Measurements from ENCODE around the gene ZNF141. TPM values are rescaled to one million over a fixed set of nuclear protein-coding genes. Genes with fewer than 3 reads are reported as not detected.

The ZNF141 gene
- total RNA-seq, 1 experiment from 2014 or later: 43.6 TPM

DNA sequence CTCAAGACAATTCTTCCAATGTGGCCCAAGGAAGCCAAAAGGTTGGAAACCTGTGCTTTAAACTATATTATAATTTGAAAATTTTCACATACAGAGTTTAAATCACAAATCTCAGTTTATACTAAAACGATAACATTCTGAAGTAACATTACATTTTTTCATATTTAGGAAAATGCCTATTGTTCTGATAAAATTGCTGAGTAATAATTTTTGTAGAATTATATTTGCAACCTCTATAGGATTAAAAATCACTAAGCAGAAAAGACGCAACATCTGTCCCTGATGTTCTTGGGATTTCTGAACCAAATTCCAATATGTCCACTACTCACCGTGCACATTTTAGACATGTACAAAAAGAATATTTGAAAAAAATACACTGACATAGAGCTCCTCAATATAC lies 42.9 kb upstream of the ZNF141 start:
- Mint-ChIP-seq H3K27me3 (ENCODE audit: low read depth) (no peaks in the 10 kb centered on the region), H3K27ac (no peak overlapping the region), H3K4me3 (no peak overlapping the region), H3K9me3 (no peaks in the 10 kb centered on the region), H3K4me1 (peaks cover 35% of the 10 kb centered on the region), H3K36me3 (peaks cover 11% of the 10 kb centered on the region)
- ATAC-seq (no peak), DNase-seq (ENCODE audit: low spot score) (no peak)
- TF ChIP-seq, protein P1, sequence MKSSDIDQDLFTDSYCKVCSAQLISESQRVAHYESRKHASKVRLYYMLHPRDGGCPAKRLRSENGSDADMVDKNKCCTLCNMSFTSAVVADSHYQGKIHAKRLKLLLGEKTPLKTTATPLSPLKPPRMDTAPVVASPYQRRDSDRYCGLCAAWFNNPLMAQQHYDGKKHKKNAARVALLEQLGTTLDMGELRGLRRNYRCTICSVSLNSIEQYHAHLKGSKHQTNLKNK (CRISPR knock-in tag; IDR thresholded peaks at IDR 0.05): no peak
- TF ChIP-seq TEAD1 (CRISPR knock-in tag; IDR thresholded peaks at IDR 0.05) (no peak), GABPB1 (CRISPR knock-in tag; IDR thresholded peaks at IDR 0.05) (no peak), CREM (CRISPR knock-in tag; IDR thresholded peaks at IDR 0.05) (no peak), JUN (CRISPR knock-in tag; IDR thresholded peaks at IDR 0.05) (no peak)
- TF ChIP-seq, protein P2, sequence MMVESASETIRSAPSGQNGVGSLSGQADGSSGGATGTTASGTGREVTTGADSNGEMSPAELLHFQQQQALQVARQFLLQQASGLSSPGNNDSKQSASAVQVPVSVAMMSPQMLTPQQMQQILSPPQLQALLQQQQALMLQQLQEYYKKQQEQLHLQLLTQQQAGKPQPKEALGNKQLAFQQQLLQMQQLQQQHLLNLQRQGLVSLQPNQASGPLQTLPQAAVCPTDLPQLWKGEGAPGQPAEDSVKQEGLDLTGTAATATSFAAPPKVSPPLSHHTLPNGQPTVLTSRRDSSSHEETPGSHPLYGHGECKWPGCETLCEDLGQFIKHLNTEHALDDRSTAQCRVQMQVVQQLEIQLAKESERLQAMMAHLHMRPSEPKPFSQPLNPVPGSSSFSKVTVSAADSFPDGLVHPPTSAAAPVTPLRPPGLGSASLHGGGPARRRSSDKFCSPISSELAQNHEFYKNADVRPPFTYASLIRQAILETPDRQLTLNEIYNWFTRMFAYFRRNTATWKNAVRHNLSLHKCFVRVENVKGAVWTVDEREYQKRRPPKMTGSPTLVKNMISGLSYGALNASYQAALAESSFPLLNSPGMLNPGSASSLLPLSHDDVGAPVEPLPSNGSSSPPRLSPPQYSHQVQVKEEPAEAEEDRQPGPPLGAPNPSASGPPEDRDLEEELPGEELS (CRISPR knock-in tag; IDR thresholded peaks at IDR 0.05): no peak
- TF ChIP-seq, protein P3, sequence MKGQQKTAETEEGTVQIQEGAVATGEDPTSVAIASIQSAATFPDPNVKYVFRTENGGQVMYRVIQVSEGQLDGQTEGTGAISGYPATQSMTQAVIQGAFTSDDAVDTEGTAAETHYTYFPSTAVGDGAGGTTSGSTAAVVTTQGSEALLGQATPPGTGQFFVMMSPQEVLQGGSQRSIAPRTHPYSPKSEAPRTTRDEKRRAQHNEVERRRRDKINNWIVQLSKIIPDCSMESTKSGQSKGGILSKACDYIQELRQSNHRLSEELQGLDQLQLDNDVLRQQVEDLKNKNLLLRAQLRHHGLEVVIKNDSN (CRISPR knock-in tag; IDR thresholded peaks at IDR 0.05): no peak
- TF ChIP-seq, protein P4, sequence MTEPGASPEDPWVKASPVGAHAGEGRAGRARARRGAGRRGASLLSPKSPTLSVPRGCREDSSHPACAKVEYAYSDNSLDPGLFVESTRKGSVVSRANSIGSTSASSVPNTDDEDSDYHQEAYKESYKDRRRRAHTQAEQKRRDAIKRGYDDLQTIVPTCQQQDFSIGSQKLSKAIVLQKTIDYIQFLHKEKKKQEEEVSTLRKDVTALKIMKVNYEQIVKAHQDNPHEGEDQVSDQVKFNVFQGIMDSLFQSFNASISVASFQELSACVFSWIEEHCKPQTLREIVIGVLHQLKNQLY (CRISPR knock-in tag; IDR thresholded peaks at IDR 0.05): no peak
- ChIA-PET CTCF (interaction anchor here (0.6 kb wide), 1 partner anchor 18 kb away, joined by 3 read pairs; no protein-coding TSS in a partner anchor), POLR2A (interaction anchor here (1.3 kb wide), 1 partner anchor 10 kb away, joined by 3 read pairs; the partner anchor contains the start of gene ZNF732)

DNA sequence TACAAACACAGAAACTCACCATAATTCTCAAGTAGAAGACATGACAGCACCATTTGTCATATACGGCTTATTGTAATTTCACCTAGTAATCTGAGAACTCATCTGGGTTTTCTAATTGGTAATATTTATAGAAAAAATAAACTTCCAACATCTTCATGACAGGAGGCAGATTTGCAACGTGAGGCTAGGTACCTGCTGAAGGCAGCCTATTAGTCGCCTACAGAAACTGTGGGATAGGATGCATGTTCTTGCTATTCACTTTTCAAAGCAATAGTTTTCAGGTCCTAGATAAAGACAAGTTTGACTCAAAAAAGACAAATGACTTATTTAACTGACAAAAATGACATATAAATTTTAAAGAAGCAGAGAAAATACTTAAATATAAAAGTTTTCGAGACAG lies 35.2 kb upstream of the ZNF141 start:
- POLR2A ChIA-PET: no interaction called here
- no peaks in the 10 kb centered on the region; the same call in 1 of the 2 replicates for H3K27me3 Mint-ChIP-seq (ENCODE audit: low read depth)
- H3K36me3 Mint-ChIP-seq: peaks cover 21% of the 10 kb centered on the region
- peaks cover 36% of the 10 kb centered on the region for H3K4me1 Mint-ChIP-seq
- H3K9me3 Mint-ChIP-seq: no peaks in the 10 kb centered on the region; the same call in 1 of the 2 replicates
- DNase-seq (ENCODE audit: low spot score) (no peak), ATAC-seq (no peak)
- no peak overlapping the region for H3K27ac Mint-ChIP-seq
- H3K4me3 Mint-ChIP-seq: no peak overlapping the region; the same call in 1 of the 2 replicates
- CTCF ChIA-PET: no interaction called here
- TF ChIP-seq SOX15 (CRISPR knock-in tag; IDR thresholded peaks at IDR 0.05): no peak
- TF ChIP-seq, protein P5, sequence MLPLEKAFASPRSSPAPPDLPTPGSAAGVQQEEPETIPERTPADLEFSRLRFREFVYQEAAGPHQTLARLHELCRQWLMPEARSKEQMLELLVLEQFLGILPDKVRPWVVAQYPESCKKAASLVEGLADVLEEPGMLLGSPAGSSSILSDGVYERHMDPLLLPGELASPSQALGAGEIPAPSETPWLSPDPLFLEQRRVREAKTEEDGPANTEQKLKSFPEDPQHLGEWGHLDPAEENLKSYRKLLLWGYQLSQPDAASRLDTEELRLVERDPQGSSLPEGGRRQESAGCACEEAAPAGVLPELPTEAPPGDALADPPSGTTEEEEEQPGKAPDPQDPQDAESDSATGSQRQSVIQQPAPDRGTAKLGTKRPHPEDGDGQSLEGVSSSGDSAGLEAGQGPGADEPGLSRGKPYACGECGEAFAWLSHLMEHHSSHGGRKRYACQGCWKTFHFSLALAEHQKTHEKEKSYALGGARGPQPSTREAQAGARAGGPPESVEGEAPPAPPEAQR (CRISPR knock-in tag; IDR thresholded peaks at IDR 0.05): no peak
- TF ChIP-seq ZNF416 (CRISPR knock-in tag; IDR thresholded peaks at IDR 0.05): no peak
- no peak for TF ChIP-seq SMAD3 (CRISPR knock-in tag; IDR thresholded peaks at IDR 0.05; ENCODE audit: borderline replicate concordance)
- no peak for TF ChIP-seq NR1H2 (CRISPR knock-in tag; IDR thresholded peaks at IDR 0.05)
- TF ChIP-seq FOXJ3 (CRISPR knock-in tag; IDR thresholded peaks at IDR 0.05; ENCODE audit: borderline replicate concordance): no peak
- TF ChIP-seq, protein P6, sequence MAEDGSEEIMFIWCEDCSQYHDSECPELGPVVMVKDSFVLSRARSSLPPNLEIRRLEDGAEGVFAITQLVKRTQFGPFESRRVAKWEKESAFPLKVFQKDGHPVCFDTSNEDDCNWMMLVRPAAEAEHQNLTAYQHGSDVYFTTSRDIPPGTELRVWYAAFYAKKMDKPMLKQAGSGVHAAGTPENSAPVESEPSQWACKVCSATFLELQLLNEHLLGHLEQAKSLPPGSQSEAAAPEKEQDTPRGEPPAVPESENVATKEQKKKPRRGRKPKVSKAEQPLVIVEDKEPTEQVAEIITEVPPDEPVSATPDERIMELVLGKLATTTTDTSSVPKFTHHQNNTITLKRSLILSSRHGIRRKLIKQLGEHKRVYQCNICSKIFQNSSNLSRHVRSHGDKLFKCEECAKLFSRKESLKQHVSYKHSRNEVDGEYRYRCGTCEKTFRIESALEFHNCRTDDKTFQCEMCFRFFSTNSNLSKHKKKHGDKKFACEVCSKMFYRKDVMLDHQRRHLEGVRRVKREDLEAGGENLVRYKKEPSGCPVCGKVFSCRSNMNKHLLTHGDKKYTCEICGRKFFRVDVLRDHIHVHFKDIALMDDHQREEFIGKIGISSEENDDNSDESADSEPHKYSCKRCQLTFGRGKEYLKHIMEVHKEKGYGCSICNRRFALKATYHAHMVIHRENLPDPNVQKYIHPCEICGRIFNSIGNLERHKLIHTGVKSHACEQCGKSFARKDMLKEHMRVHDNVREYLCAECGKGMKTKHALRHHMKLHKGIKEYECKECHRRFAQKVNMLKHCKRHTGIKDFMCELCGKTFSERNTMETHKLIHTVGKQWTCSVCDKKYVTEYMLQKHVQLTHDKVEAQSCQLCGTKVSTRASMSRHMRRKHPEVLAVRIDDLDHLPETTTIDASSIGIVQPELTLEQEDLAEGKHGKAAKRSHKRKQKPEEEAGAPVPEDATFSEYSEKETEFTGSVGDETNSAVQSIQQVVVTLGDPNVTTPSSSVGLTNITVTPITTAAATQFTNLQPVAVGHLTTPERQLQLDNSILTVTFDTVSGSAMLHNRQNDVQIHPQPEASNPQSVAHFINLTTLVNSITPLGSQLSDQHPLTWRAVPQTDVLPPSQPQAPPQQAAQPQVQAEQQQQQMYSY (CRISPR knock-in tag; IDR thresholded peaks at IDR 0.05): no peak
- TF ChIP-seq, protein P7, sequence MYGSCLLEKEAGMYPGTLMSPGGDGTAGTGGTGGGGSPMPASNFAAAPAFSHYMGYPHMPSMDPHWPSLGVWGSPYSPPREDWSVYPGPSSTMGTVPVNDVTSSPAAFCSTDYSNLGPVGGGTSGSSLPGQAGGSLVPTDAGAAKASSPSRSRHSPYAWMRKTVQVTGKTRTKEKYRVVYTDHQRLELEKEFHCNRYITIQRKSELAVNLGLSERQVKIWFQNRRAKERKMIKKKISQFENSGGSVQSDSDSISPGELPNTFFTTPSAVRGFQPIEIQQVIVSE (CRISPR knock-in tag; IDR thresholded peaks at IDR 0.05; ENCODE audit: borderline replicate concordance): no peak
- TF ChIP-seq, protein P8, sequence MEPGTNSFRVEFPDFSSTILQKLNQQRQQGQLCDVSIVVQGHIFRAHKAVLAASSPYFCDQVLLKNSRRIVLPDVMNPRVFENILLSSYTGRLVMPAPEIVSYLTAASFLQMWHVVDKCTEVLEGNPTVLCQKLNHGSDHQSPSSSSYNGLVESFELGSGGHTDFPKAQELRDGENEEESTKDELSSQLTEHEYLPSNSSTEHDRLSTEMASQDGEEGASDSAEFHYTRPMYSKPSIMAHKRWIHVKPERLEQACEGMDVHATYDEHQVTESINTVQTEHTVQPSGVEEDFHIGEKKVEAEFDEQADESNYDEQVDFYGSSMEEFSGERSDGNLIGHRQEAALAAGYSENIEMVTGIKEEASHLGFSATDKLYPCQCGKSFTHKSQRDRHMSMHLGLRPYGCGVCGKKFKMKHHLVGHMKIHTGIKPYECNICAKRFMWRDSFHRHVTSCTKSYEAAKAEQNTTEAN (CRISPR knock-in tag; IDR thresholded peaks at IDR 0.05): no peak
- TF ChIP-seq, protein P9, sequence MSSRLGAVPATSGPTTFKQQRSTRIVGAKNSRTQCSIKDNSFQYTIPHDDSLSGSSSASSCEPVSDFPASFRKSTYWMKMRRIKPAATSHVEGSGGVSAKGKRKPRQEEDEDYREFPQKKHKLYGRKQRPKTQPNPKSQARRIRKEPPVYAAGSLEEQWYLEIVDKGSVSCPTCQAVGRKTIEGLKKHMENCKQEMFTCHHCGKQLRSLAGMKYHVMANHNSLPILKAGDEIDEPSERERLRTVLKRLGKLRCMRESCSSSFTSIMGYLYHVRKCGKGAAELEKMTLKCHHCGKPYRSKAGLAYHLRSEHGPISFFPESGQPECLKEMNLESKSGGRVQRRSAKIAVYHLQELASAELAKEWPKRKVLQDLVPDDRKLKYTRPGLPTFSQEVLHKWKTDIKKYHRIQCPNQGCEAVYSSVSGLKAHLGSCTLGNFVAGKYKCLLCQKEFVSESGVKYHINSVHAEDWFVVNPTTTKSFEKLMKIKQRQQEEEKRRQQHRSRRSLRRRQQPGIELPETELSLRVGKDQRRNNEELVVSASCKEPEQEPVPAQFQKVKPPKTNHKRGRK (CRISPR knock-in tag; IDR thresholded peaks at IDR 0.05; ENCODE audit: borderline replicate concordance): no peak
- no peak for TF ChIP-seq GABPB1 (CRISPR knock-in tag; IDR thresholded peaks at IDR 0.05)
- TF ChIP-seq ZNF219 (CRISPR knock-in tag; IDR thresholded peaks at IDR 0.05; ENCODE audit: borderline replicate concordance): no peak
